Erythroblast (primary cell): ENCODE results near the gene ISM2.

Source experiments
- GATA1 ChIP-seq: IDR thresholded peaks from 2 replicates; pipeline ENCODE4 v1.6.1; 2011; ENCODE audit warnings: low read depth, mild to moderate bottlenecking, control low read depth, low read length, moderate library complexity
- POLR2A ChIP-seq: IDR thresholded peaks from 2 replicates; pipeline ENCODE4 v1.6.1; 2011; ENCODE audit warnings: mild to moderate bottlenecking, low read length

DNA sequence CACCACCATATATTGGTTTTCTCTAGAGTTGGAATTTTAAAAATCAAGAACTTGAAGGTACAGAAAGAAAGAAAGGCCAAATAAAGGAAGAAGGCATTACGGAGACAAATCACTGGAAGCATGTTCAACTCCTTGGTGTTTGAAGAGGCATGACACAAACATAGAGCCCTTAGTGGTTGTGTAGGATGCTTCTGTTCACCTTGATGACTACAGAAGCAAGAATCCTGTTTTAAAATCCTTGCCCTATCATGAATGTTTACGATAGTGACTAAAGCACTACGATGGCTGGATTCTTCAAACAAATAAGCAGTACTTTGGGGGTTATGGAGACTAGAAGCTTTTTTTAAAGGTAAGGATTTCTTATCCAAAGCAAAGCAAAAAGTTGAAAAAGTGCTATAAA, 10.3 kb upstream of the ISM2 start:
- TF ChIP-seq POLR2A (no peak), GATA1 (no peak)
